Ascending aorta (tissue), 2 donors: ENCODE data around the gene ARMS2. TPM values are rescaled to one million over a fixed set of nuclear protein-coding genes. Genes with fewer than 3 reads are reported as not detected.

Source experiments
- DNase-seq, 2 donors: peaks; one replicate each; pipeline ENCODE4 v3.0.0-alpha.2; 2019; ENCODE audit warnings: low spot score in 2 of 2
- H3K27ac ChIP-seq, 2 donors: fragments of 200-600 bp; sonication (generic); one replicate each; pipeline ENCODE4 v1.5.1; 2016 to 2017; ENCODE audit warnings: mild to moderate bottlenecking in 1 of 2
- H3K27me3 ChIP-seq: fragments of 200-600 bp; sonication (generic); one replicate; pipeline ENCODE4 v1.5.1; 2017
- H3K36me3 ChIP-seq, 2 donors: fragments of 200-600 bp; sonication (generic); one replicate each; pipeline ENCODE4 v1.5.1; 2016
- H3K4me1 ChIP-seq, 2 donors: fragments of 200-600 bp; sonication (generic); one replicate each; pipeline ENCODE4 v1.5.1; 2016 to 2017; ENCODE audit warnings: mild to moderate bottlenecking in 1 of 2
- H3K4me3 ChIP-seq, 2 donors: fragments of 200-600 bp; sonication (generic); one replicate each; pipeline ENCODE4 v1.5.1; 2016 to 2017; ENCODE audit warnings: mild to moderate bottlenecking in 1 of 2
- H3K9me3 ChIP-seq, 2 donors: fragments of 200-600 bp; sonication (generic); one replicate each; pipeline ENCODE4 v1.5.1; 2016
- CTCF ChIP-seq, 3 experiments: fragments of 200-600 bp in 2 of 3; fragments of 450-650 bp in 1 of 3; sonication (generic) in 2 of 3; IDR thresholded peaks; one replicate each; pipeline ENCODE4 v1.5.1; 2016 to 2019; ENCODE audit warnings: antibody characterized with exemption in 3 of 3, mild to moderate bottlenecking in 1 of 3, moderate library complexity in 1 of 3
- intact Hi-C: fragments of 100-400 bp; cut with DNase I; formaldehyde crosslinking; loops from one replicate; pipeline ENCODE4 v1.15.1; 2023
- total RNA-seq: library from RNA; depleted of rRNA; stranded (reverse); fragments of >200 nt; gene quantifications from one replicate; pipeline ENCODE4 v1.1.0, GENCODE V29; 2016

ARMS2 gene
- total RNA-seq, 1 donor from 2014 or later = not detected

GRCh38 chr10:122459561-122460273 lies 5.3 kb downstream of the ARMS2 start:
- intact Hi-C loops = loop anchor here (10.0 kb wide), 1 partner anchor 315 kb away; no protein-coding TSS in a partner anchor
- no peak for TF ChIP-seq CTCF (IDR thresholded peaks at IDR 0.05)
- Histone ChIP-seq H3K9me3 (no peaks in the 10 kb centered on the region), H3K36me3 (no peaks in the 10 kb centered on the region), H3K27me3 (no peaks in the 10 kb centered on the region), H3K4me3 (no peak overlapping the region), H3K4me1 (peaks cover 3 to 19% of the 10 kb centered on the region in 2 donors), H3K27ac (no peak overlapping the region)
- DNase-seq = no peak

DNA sequence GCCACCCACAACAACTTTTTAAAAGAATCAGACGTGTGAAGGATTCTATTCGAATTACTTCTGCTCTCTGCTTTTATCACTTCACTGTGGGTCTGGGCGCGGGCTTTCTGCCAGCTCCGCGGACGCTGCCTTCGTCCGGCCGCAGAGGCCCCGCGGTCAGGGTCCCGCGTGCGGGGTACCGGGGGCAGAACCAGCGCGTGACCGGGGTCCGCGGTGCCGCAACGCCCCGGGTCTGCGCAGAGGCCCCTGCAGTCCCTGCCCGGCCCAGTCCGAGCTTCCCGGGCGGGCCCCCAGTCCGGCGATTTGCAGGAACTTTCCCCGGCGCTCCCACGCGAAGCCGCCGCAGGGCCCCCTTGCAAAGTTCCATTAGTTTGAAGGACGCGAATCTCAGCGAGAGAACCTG lies 6.4 kb downstream of the ARMS2 start:
- DNase-seq = no peak
- Histone ChIP-seq H3K27me3 (no peaks in the 10 kb centered on the region), H3K4me1 (peaks cover 6 to 25% of the 10 kb centered on the region in 2 donors), H3K27ac (peak overlapping the region; percentile 76 to 82), H3K4me3 (peak overlapping the region; percentile 94 to 96), H3K9me3 (no peaks in the 10 kb centered on the region), H3K36me3 (no peaks in the 10 kb centered on the region)
- TF ChIP-seq CTCF (IDR thresholded peaks at IDR 0.05) = no peak
- intact Hi-C loops = loop anchor here (10.0 kb wide), 1 partner anchor 316 kb away; no protein-coding TSS in a partner anchor

GRCh38 chr10:122461367-122461728 lies 6.9 kb downstream of the ARMS2 start, which contains the start of gene HTRA1:
Gene HTRA1, plus strand, starts transcription at chr10:122461553. Its CDS starts 100 bp downstream, at chr10:122461653.
- intact Hi-C loops = loop anchor here (10.0 kb wide), 1 partner anchor 317 kb away; no protein-coding TSS in a partner anchor
- no peaks in the 10 kb centered on the region for H3K27me3 ChIP-seq
- H3K4me1 ChIP-seq = peaks cover 6 to 27% of the 10 kb centered on the region in 2 donors
- H3K9me3 ChIP-seq = no peaks in the 10 kb centered on the region
- H3K4me3 ChIP-seq = peak within 1 kb of the TSS; percentile 94 to 96
- peak in 1 of 2 donors; percentile 88 for DNase-seq
- peak within 1 kb of the TSS; percentile 87 to 93 for H3K27ac ChIP-seq
- no peak for TF ChIP-seq CTCF (IDR thresholded peaks at IDR 0.05)
- no peaks in the 10 kb centered on the region for H3K36me3 ChIP-seq

DNA sequence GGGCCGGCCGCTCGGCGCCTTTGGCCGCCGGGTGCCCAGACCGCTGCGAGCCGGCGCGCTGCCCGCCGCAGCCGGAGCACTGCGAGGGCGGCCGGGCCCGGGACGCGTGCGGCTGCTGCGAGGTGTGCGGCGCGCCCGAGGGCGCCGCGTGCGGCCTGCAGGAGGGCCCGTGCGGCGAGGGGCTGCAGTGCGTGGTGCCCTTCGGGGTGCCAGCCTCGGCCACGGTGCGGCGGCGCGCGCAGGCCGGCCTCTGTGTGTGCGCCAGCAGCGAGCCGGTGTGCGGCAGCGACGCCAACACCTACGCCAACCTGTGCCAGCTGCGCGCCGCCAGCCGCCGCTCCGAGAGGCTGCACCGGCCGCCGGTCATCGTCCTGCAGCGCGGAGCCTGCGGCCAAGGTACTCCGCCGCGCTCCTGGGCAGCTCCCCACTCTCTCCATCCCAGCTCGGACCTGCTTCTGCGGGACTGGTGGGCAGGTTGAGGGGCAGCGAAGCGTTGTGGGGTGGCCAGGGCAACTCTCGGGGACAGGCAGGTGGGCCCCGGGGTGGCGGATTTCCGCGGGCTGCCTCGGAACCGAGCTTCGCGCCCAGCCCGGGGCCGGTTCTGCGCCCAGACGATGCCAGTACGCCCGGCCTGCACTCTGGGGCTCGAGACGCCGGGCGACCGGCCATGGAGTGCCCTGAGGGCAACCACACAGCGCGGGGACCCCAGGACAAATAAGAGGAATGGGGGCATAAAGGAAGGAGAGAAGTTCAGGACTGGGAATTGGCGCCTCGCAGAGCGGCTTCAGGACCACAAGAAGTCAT lies 7.5 kb downstream of the ARMS2 start:
- peak in 1 of 2 donors; percentile 72 for DNase-seq
- TF ChIP-seq CTCF (IDR thresholded peaks at IDR 0.05) = no peak

GRCh38 chr10:122462533-122463465 lies 8.3 kb downstream of the ARMS2 start:
- H3K9me3 ChIP-seq = no peaks in the 10 kb centered on the region
- TF ChIP-seq CTCF (IDR thresholded peaks at IDR 0.05) = no peak
- no peaks in the 10 kb centered on the region for H3K36me3 ChIP-seq
- DNase-seq = peak in 1 of 2 donors; percentile 81
- no peaks in the 10 kb centered on the region for H3K27me3 ChIP-seq
- H3K4me3 ChIP-seq = peak overlapping the region; percentile 94 to 96
- H3K4me1 ChIP-seq = peaks cover 6 to 39% of the 10 kb centered on the region in 2 donors
- intact Hi-C loops = loop anchor here (2.0 to 10.0 kb wide), 2 partner anchors 36 to 318 kb away; no protein-coding TSS in a partner anchor
- H3K27ac ChIP-seq = peak overlapping the region; percentile 87 to 93

More for the DNA sequence above, 7.5 kb downstream of the ARMS2 start:
- Histone ChIP-seq H3K4me3 (peak overlapping the region; percentile 94 to 96), H3K27ac (peak overlapping the region; percentile 87 to 93), H3K9me3 (no peaks in the 10 kb centered on the region), H3K27me3 (no peaks in the 10 kb centered on the region), H3K4me1 (peaks cover 6 to 32% of the 10 kb centered on the region in 2 donors), H3K36me3 (no peaks in the 10 kb centered on the region)
- intact Hi-C loops = loop anchor here (2.0 to 10.0 kb wide), 2 partner anchors 37 to 317 kb away; no protein-coding TSS in a partner anchor
